ENCODE data around the gene CLDN34.

GRCh38 chrX:10001496-10001895 is 34.3 kb downstream of the CLDN34 start:
- TF ChIP-seq EZH2 (IDR thresholded peaks at IDR 0.05; ENCODE audit: low read depth, unreplicated experiment) (no peak), ETS1 (IDR thresholded peaks at IDR 0.05) (no peak), POLR2AphosphoS5 (IDR thresholded peaks at IDR 0.05; ENCODE audit: low read depth) (no peak), CREB1 (CRISPR knock-in tag; IDR thresholded peaks at IDR 0.05; ENCODE audit: low read depth) (no peak), ZNF114 (CRISPR knock-in tag; IDR thresholded peaks at IDR 0.05) (no peak), REST (IDR thresholded peaks at IDR 0.05; ENCODE audit: unreplicated experiment) (no peak), NANOG (IDR thresholded peaks at IDR 0.05; ENCODE audit: borderline replicate concordance) (no peak), JUNB (IDR thresholded peaks at IDR 0.05; ENCODE audit: unreplicated experiment) (no peak)
- TF ChIP-seq, protein P1, sequence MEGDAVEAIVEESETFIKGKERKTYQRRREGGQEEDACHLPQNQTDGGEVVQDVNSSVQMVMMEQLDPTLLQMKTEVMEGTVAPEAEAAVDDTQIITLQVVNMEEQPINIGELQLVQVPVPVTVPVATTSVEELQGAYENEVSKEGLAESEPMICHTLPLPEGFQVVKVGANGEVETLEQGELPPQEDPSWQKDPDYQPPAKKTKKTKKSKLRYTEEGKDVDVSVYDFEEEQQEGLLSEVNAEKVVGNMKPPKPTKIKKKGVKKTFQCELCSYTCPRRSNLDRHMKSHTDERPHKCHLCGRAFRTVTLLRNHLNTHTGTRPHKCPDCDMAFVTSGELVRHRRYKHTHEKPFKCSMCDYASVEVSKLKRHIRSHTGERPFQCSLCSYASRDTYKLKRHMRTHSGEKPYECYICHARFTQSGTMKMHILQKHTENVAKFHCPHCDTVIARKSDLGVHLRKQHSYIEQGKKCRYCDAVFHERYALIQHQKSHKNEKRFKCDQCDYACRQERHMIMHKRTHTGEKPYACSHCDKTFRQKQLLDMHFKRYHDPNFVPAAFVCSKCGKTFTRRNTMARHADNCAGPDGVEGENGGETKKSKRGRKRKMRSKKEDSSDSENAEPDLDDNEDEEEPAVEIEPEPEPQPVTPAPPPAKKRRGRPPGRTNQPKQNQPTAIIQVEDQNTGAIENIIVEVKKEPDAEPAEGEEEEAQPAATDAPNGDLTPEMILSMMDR (conservative IDR thresholded peaks at IDR 0.05; ENCODE audit: low read depth in 2 of 2) = no peak
